Stimulated activated CD4-positive, alpha-beta T cell treated with anti-CD3 and anti-CD28 coated beads, Interleukin-1b, Interleukin-23, amount 100 ng/mL, for 4 hours (primary cell): ENCODE data around the gene TRIM41.
"Not testable (repeated sequence)": the region's sequence is repeated elsewhere in the genome, so short reads cannot be mapped to it uniquely, and the experiment has no call there.

Experiments
- DNase-seq, 2 donors: peaks; one replicate each; pipeline ENCODE4 v3.0.0-alpha.2; 2020; ENCODE audit warnings: low read depth in 2 of 2

The TRIM41 gene

GRCh38 chr5:181283841-181284755, 61.0 kb downstream of the TRIM41 start:
- DNase-seq: not testable (repeated sequence)
